ENCODE measurements around the gene PALLD.

- TF ChIP-seq, protein P1, sequence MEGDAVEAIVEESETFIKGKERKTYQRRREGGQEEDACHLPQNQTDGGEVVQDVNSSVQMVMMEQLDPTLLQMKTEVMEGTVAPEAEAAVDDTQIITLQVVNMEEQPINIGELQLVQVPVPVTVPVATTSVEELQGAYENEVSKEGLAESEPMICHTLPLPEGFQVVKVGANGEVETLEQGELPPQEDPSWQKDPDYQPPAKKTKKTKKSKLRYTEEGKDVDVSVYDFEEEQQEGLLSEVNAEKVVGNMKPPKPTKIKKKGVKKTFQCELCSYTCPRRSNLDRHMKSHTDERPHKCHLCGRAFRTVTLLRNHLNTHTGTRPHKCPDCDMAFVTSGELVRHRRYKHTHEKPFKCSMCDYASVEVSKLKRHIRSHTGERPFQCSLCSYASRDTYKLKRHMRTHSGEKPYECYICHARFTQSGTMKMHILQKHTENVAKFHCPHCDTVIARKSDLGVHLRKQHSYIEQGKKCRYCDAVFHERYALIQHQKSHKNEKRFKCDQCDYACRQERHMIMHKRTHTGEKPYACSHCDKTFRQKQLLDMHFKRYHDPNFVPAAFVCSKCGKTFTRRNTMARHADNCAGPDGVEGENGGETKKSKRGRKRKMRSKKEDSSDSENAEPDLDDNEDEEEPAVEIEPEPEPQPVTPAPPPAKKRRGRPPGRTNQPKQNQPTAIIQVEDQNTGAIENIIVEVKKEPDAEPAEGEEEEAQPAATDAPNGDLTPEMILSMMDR (IDR thresholded peaks at IDR 0.05; ENCODE audit: low read length), result no peak
- no peak for TF ChIP-seq EZH2 (IDR thresholded peaks at IDR 0.05; ENCODE audit: borderline replicate concordance, low read length)
Measured at GRCh38 chr4:168817370-168817769, 320.5 kb downstream of the PALLD start.
